HG03066 (cell line): ENCODE results near the gene CDHR1.
"Not testable (repeated sequence)": the region's sequence is repeated elsewhere in the genome, so short reads cannot be mapped to it uniquely, and the experiment has no call there.

Experiments
- ATAC-seq: cut with Tn5 transposase; IDR thresholded peaks from one replicate; pipeline ENCODE4 v1.9.1; 2021; ENCODE audit warnings: low read depth; ENCODE audit not compliant: unreplicated experiment

CDHR1 gene

DNA sequence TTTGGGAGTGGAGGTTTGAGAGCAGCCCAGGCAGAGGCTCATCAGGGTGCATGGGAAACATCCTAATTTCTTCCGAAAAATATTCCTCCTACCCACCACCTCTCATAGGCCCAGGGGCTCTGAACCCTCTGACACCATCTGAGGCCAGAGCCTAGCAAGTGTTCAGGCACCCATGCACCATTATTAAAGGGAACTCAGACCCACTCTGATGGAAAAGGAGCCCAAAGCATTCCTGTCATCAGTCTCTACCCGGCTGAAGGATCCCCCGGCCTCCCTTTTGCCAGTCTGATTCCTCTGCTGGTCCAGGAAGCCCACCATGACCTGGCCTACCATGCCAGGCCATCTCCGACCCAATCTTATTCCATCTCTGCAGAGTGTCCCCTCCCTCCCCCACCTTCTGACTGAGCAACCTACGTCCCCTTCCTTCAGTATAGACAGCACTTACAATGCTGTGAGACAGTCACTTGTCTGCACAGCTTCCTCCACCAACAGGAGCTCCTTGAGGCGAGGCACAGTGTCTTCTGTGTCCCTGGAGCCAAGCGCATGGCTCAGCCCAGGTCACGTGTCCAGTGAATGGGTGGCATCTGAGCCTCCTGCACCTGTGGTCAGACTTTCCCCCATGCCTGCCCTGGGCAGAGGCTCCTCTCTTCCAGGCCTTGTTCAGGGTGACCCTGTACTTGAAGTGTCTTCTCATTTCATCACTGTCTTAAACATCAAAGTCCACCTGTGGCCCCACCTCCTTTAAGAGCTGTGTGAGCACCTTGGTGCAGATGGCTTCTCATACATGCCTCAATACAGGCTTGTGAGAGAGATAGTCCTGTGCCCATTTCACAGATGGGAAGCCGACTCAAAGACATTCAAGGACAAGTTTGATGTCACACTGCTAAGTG lies 21.6 kb upstream of the CDHR1 start:
- peak; percentile 48 for ATAC-seq

DNA sequence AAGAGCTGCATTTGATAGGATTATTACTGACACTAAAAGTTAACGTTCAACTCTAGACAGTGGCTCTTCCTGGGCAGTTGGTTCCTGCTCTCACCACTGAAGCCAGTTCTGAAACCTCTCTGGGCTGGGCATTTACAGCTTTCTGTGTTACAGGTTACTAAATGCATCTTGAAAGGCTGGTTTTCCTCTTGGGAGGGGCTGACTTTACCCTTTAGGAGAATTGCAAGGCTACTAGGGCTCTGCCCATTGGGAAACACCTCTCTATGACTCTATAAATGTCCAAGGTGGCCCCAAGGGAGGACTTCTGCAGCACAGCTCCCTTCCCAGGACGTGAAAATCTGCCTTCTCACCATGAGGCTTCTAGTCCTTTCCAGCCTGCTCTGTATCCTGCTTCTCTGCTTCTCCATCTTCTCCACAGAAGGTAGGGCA lies 20.8 kb upstream of the CDHR1 start, which contains the start of gene GPR15LG:
Gene GPR15LG, plus strand, starts transcription at position 301 of the 429 bp plus-strand sequence. Its CDS starts 51 bp downstream, at position 352.
- peak; percentile 43 for ATAC-seq

DNA sequence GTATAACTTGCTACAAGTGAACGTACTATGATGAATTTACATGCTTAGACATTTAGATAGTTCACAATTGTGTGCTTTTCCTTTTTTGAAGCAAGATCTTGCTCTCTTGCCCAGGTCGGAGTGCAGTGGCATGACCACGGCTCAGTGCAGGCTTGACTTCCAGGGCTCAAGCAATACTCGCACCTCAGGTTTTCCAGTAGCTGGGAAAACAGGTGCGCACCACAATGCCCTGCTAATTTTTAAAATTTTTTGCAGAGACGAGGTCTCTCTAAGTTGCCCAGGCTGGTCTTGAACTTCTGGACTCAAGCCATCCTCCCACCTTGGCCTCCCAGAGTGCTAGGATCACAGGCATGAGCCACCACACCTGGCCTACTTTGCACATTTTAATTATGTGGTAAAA lies 18.9 kb upstream of the CDHR1 start:
- ATAC-seq, result no peak

DNA sequence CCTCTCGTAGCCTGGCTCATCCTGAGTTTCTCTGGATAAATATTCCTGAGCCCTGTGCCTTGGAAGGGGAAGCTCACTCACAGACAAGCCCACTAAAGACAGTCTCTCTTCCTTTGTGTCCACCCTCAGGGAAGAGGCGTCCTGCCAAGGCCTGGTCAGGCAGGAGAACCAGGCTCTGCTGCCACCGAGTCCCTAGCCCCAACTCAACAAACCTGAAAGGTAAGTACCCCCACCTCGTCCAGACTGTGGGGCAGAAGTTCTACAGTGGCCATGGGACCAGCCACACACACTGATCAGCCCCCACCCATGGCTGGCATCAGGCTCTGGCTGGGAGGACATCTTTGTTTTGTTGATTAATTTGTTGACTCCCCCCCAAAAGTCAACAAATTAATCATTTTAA lies 18.0 kb upstream of the CDHR1 start:
- ATAC-seq, result no peak

DNA sequence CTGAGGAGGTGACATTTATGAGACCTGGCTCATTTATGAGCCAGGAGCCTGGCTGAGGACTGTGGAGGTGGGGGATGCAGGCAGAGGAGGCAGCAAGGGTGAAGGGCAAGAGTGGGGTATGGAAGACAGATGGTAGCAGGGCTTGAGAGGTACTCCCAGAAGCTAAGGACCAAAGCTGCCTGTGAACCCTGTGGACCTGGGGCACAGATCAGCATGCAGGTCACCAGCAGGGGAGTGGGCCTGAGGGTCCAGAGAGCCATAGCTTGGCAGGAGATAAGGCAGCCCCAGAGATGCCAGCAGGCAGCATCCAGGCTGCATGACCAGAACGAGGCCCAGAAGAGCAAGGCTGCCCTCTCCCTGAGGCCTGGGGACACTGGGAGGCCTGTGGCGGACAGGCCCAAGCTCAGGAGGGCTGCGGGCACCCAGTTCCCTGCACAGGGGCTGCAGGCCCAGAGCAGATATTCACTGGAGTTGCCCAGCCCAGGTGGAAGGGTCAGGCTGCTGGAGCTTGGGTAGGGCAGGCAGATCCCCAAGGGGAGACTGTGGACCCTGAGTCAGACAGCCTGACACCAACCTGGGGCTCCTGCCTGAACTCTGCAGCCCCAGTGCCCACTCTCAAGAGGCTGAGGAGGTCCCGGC lies 17.4 kb upstream of the CDHR1 start:
- no peak for ATAC-seq

DNA sequence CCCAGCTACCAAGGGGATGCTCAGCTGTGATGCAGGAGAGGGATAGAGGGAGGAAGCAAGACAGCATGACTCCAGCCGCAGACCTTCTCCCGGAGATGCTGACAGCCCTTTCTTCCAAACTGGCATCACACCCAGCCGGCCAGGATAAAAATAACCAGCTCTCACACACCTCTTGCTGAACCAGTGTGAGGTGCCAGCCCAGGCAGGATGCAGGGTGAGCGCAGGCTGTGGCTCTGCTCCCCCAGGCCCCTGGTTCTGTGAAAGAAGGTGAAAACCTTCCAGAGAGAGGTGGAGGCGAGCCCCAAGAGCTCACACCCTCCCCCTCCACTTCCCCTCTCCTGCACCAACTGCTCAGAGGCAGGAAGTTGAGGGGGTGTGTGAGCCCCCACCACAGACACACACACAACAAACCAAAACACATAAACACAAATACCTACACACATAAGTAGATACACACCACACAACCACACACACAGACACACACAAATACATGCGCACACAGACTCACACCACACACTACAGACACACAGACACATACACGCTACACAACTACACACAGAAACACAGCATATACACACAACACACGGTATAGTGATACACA lies 16.7 kb upstream of the CDHR1 start:
- peak; percentile 42 for ATAC-seq

DNA sequence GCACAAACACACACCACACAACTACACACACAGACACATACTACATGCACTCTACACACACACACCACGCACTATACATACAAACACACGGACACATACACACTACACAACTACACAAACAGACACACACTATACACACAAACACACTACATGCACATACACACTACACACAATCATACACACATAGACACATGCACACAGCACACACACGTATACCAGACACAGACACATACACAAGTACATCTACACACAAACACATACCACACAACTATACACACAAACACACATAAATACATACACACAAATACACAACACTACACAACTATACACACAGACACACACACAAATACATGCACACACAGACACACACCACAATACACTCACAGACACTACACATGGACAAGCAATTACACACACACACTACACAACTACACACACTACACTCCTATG lies 16.2 kb upstream of the CDHR1 start:
- no peak for ATAC-seq

DNA sequence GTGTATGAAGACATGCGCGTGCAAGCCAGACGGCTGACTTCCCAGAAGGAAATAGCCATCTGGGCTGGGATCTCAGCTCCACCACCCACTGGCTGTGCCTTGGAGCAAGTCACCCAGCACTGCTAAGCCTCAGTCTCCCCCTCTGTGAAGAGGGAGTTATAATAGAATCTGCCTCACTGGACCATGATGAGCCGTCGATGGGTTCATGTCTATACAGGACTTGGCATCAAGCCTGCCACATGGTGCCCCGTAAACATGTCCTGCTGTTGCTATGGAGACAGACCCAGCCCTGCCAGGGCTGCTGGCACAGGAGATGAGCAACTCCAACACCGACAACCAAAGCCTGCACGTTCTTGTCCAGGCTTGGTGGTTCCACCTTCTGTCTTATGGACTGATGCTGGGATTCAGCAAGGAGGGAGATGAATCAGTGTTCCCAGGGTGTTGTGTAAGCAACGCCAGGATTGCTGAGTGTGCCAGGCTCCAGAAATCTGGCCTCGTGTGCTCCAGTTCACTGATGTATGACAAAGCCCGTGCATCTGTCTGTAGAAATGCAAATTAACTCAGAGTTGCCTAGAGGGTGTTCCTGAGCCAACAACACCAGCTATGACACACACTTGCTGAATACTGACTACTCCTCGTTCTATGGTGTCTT lies 15.2 kb upstream of the CDHR1 start:
- peak; percentile 88 for ATAC-seq

DNA sequence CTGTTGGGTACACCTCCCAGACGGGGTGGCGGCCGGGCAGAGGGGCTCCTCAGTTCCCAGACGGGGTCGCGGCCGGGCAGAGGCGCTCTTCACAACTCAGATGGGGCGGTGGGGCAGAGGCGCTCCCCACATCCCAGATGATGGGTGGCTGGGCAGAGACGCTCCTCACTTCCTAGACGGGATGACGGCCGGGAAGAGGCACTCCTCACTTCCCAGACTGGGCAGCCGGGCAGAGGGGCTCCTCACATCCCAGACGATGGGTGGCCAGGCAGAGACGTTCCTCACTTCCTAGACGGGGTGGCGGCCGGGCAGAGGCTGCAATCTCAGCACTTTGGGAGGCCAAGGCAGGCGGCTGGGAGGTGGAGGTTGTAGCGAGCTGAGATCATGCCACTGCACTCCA lies 14.0 kb upstream of the CDHR1 start:
- ATAC-seq, result not testable (repeated sequence)

DNA sequence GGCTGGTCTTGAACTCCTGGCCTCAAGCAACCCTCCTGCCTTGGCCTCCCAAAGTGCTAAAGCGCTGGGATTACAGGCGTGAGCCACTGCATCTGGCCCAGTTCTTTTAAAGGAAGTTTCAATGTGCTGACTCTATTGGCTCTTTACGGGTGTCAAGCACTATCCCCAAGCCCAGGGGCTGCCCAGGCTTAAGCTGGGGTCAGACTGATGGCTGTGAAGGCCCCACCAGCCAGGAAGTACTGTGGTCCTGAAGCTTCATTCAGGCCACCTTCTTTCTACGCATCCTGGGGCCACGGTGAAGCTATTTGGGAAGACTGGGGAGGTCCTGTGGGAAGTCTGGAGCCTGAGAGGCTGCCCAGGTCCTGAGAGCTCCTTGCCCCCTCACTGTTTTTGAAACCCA lies 12.7 kb upstream of the CDHR1 start:
- ATAC-seq, result no peak

DNA sequence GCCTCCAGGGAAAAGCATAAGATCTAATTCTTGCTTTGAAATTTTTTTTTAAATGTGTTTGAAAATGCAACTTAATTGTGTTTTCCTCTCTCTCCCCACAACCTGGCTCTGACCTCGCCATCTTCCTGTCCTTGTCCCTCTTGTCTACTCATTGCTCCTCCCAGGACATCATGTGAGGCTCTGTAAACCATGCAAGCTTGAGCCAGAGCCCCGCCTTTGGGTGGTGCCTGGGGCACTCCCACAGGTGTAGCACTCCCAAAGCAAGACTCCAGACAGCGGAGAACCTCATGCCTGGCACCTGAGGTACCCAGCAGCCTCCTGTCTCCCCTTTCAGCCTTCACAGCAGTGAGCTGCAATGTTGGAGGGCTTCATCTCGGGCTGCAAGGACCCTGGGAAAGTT lies 9.8 kb upstream of the CDHR1 start:
- ATAC-seq, result no peak

DNA sequence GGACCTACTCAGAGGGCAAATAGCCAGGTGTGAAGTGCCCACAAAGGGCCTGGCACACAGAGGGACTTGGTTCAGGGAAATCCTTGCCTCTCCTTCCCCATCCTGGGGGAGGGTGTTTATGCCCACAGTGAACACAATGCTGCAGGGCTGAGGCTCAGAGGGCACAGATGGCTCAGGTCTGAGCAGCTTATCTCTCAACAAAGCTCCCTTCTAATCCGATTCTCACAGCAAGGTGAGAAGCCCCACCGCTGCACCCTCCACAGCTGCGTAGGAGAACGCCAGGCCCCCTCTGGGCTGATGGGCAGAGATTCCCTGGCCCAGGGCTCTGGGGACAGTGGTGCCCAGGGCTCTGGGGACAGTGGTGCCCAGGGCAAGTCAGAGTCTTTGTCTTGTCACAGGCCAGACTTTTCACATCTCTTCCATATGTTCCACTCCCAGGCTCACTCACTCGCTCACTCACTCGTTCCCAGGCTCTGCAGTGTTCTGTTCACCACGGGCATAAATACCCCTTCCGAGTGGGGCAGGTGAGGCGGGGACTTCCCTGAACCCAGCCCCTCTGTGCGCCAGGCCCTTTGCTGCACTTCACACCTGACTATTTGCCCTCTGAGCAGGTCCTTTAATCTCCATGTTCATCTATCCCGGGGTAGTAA lies 8.7 kb upstream of the CDHR1 start:
- no peak for ATAC-seq

DNA sequence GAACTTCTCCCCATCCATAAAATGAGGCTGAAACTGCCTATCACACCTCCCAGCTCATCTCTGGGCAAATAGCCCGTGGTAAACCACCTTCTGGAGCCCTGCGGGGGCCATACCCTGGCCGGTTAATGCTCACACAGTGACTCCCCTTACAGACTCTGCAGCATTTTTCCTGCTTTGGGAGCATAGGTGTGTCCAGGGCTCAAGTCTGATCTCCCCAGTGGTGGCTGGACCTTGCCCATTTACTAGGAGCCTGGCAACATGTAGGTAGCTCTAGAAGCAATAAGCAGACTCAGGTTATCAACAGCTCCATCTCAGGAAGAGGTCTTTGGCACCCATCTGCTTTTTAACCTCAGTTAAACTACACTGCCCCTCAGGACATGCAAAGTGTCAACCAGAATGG lies 5.5 kb upstream of the CDHR1 start:
- ATAC-seq, result no peak

DNA sequence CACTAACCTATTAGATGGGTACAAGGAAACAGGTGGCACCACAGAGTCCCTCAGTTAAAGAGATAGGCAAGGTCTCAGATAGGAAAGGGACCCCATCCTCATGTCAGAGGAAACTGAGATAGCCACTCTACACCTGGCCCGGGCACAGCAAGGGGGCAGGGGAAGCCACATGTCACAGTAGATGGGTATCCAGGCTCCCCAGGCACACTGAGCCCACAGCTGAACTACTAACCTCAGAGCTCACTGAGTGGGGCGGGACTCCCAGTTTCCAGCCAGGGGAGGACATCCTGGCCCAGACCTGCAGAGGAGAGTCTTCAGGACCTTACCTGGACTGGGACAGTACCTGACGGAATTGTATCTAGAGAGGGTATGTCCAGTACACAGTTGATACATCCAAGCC lies 3.7 kb upstream of the CDHR1 start:
- ATAC-seq, result no peak

DNA sequence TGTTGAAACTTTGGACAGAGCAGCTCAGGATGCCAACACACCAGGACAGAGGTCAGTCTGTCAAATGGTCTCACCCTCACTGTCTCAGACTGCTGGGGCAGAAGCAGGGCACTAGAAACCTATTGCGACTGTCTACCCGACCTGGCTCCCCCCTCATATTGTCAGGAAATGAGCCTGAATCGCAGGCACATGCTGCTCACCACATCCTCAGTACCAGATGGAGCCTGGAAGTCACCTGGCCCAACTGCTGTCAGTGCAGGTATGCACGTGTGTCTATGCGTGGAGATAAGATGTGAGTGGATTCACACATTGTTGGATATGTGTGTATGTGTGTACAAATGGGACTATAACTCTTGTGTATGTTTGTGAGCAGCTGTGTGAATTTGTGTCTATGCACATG lies 3.2 kb upstream of the CDHR1 start:
- ATAC-seq, result no peak

DNA sequence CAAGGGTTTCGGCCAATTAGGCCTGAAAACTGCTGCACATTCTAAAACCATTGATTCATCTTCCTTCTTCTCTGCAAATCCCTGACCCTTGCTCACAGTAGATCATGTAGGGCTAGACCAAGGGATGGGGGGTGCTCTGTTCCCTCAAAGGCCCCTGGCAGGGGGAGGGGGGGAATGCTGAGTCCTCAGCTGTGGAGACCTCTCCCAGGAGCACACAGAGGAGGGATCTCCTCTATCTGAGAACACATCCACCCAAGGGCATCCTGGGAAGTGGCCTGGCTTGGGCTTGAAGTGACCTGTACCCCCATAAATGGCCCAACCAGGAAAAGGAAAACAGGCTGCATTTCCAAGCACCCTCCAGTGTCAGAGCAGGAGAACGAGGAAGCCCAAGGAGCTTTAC lies 1.0 kb upstream of the CDHR1 start:
- ATAC-seq, result no peak

DNA sequence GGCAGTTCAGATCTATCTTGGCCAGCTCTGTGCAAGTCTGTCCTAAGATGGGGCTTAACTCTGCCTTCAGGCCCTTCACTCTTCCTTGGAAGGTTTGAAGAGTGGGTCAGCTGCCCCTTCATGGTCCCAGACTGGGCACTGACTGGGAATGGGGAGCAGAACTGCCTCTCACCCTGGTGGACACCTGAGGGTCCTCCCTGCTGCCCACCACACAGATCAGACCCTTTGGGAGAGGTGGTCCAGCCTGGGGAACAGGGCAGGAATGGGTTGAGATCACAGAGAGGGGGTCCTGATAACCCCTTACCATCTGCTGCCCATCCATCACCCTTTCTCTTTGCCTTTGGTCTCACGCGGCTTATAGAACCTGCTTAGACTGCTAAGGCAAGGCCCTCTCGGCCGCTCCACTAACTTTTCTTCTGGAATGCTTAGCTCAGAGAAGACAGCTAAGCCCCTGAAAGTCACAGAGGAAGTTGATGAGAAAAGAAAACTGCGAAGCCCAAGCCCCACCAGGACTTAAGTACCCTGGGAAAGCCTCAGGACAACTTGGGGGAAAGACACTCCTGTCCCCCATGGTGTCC lies 402 bp upstream of the CDHR1 start:
- ATAC-seq, result peak; percentile 5

DNA sequence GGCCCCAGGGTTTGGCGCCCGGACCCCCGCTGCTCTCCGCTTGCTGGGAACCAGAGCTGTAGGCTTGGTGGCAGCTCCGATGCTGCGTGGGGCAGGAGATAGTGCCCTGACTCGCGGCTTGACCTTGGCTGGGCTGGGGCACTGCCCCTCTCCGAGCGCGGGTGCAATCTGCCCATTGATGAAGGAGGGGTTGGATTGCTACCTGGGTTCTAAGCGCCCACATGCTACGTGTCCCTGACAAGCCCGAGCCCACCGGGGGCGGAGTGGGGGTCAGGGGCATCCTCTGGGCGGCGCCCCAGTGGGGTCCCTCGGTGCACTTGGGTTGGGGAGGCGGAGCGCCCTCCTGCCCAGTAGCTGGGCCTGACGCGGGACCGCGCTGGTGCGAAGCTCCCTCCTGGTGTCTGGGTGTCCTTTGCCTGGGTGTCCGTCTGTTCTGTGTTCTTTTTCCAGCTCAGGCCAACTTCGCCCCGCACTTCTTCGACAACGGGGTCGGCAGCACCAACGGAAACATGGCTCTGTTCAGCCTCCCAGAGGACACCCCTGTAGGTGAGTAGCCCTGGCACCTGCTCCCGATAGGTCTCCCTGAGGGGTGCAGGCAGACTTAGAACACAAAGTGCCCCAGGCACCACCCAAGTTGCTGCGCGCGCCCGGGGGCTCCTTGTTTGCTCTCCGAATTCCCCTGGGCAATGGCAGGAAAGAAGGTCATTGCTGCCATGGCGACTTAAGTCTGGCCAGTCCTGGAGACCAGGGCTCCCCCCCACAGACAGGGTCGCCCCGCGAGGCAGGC lies 900 bp downstream of the CDHR1 start:
- ATAC-seq, result no peak

DNA sequence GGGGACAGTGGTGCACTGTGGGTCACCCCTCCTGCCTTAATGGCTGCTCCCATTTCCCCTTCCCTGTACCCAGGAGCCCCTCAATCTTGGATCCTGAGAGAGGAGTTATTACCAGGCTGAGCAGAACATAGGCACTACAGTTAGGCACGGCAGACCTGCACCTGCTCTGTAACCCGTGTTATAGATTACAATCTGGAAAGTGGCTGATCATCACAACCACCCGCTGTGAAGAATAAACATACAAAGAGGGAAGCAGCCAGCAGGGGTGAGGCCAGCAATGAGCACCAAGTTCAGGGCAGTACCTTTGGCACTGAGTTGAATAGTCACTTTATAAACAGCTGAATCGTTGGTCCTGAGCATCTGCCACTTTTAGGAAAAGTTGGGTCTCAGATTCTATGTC lies 1.7 kb downstream of the CDHR1 start:
- ATAC-seq, result no peak
